GM19455 (cell line): ENCODE results near the gene PDE9A.
"Not testable (repeated sequence)": the region's sequence is repeated elsewhere in the genome, so short reads cannot be mapped to it uniquely, and the experiment has no call there.

Source experiments
- ATAC-seq: cut with Tn5 transposase; IDR thresholded peaks from one replicate; pipeline ENCODE4 v1.9.1; 2021; ENCODE audit not compliant: unreplicated experiment

PDE9A gene

DNA sequence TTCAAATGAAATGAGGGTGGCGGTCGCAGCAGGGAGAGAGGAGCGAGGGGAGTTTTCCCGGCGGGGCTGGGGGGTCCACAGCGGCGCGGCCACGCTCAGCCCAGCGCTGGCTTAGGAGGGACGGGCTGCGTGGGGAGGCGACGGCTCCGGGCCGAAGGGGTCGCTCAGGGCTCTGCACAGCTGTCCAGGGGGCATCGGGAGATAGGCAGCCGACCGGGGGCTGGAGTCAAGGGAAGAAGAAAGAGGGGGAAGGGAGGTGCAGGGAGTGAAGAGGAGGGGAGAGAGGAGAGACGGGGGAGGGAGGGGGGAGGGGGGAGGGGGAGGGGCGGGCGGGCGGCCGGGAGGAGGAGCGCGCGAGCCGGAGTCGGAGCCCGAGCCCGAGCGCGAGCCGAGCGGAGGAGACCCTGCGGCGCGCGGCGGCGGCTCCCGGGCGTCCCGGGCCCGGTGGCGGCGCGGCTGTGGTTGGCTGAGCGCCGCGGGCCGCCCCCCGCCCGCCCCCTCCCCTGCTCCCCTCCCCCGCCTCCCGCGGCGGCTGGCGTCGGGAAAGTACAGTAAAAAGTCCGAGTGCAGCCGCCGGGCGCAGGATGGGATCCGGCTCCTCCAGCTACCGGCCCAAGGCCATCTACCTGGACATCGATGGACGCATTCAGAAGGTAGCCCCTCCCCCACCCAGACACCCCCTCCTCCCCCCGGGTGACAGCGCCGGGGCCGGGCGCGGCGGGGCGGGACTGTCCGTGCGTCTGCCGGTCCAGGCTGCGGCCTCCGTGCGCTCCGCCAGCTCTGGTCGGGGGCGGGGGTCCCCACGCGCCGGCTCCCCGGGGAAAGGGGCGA is at the start of gene PDE9A:
Gene PDE9A, plus strand, starts transcription at position 391 of the 831 bp plus-strand sequence. Its CDS starts 194 bp downstream, at position 585.
- ATAC-seq: no peak

DNA sequence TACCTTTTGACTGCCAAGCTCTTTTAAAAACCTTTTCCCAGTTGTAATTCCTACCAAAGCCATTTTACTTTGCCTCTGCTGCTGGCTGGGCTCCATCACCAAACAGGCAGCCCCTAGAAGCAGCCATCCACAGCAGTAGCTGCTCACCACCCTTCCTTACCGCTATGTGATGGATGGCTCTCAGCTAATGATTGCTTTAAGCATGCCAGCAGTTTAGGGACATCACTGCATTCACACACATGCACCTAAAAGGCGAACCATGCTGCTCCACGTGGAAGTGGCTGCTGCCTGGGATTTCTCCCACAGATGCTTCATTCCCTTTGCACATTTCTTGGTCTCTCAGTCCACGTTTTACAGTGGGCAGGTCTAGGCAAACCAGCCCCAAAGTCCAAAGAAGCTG is 46.3 kb upstream of the PDE9A start:
- ATAC-seq: no peak

DNA sequence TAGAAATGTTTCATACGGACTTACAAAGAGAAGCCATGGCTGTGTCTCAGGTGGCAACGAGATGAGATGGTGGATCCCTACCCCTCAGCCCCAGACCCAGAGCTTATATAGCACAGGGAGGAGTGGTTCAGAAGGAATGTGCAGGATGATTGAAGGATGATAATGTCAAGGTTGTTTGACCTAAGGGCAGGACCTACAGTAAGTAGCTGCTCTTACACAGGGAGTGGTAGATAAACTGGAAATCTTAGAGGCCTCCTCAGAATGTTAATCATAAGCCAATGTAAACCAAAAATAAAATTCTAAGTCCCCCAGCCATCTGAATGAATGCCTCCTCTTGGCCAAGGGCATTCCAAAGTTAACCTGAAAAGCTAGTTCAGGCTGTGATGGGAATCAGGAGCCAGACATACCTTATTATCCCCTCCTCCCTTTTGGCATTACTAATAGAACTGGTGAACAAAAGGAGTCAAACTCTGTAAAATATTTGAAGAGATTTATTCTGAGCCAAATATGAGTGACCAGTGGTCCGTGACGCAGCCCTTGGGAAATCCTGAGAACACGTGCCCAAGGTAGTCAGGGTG is 45.8 kb upstream of the PDE9A start:
- no peak for ATAC-seq

DNA sequence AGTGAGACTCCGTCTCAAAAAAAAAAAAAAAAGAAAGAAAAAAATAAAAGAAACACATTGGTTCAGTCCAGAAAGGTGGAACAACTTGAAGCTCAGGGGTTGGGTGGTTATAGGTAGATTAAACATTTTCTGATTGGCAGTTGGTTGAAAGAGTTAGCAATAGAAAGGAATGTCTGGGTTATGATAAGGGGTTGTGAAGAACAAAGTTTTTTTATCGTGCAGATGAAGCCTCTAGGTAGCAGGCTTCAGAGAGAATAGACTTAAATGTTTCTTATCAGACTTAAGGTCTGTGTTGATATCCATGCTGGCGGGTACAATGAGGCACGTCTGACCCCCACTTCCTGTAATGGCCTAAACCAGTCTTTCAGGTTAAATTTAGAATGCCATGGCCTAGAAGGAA is 45.0 kb upstream of the PDE9A start:
- ATAC-seq: no peak

DNA sequence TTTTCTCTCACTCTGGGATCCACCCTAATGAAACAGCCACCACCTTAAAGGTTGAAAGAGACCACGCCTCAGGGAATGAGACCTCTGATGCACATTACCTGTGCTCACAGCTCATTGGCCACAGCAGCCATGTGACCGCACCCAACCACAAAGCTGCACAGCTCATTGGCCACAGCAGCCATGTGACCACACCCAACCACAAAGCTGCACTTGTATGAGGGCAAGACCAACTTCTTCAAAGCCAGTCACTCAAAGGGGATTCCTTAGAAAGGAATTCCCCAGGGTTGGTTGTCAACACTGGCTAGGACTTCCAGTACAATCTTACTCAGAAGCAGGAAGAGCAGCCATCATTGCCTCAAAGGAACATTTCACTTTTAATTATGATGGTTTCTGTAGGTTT is 43.6 kb upstream of the PDE9A start:
- ATAC-seq: no peak

DNA sequence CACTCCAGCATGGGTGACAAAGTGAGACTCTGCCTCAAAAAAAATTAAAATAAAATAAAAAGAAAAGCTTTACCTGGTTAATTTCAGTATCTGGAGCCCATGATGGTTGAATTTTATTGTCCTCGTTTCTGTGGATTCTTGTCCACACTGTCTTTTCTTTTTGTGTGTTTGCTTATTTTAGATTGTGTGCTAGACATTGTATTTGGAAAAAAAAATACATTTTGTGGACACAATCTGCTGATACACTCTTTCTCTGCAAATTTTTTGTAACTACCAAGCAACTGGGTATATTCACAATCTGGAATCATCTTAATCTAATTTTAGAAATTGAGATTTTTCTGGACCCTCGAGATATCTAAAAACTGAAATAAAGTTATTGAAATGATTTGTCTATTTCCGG is 41.6 kb upstream of the PDE9A start:
- no peak for ATAC-seq

DNA sequence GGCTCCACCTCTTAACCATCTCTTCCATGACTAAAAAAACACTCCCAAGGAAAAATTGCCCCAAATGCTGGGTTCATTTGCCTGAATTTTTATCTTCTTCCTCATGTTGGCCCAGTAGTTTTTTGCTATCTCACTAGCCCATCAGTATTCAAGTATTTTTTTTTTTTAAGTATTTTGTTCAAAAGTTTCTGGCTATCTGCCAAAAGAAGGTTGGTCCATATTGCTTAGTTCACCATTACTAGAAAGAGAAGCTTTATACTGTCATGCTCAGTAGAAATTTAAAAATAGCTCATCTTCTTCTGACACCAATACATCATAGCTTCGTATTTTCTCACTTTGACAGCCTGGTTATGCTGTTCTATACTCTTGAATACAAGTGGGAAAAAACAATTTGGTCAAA is 41.0 kb upstream of the PDE9A start:
- ATAC-seq: no peak

DNA sequence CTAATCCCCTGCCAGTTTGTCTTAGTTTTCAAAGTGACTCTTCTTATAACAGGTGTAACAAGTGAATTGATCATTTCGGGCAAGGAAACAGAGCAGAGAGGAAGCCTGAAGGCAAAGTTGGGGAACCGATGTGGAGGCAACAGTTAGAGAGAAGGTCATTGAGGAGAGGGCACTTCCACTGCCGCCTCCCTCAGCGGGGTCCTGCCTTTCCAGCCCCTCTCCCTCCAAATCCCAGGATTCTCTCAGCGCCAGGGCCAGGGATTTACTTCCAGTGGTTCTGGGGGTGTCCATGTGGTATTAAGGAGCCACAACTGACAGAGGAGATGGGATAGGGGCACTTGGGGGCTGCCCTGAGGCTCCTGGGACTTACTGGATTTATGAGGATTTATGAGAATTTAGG is 39.7 kb upstream of the PDE9A start:
- no peak for ATAC-seq

DNA sequence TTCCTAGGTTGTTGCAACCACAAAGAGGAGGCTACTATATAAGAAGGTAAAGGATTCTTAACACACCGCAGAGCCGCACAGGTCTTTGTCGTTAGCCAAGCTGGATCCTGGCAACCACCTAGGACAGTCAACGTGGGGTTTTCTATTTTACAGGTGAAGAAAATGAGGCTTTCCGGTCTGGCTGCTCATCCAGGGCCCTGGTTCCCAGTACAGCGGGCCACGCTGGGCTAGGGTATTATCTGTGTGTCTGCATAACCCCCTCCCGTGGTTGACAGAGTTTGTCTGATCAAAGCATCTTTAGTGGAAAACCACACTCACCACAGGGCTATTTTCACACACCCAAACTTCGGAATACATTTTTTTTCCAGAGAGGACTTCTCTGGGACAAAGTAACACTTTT is 39.0 kb upstream of the PDE9A start:
- ATAC-seq: no peak

DNA sequence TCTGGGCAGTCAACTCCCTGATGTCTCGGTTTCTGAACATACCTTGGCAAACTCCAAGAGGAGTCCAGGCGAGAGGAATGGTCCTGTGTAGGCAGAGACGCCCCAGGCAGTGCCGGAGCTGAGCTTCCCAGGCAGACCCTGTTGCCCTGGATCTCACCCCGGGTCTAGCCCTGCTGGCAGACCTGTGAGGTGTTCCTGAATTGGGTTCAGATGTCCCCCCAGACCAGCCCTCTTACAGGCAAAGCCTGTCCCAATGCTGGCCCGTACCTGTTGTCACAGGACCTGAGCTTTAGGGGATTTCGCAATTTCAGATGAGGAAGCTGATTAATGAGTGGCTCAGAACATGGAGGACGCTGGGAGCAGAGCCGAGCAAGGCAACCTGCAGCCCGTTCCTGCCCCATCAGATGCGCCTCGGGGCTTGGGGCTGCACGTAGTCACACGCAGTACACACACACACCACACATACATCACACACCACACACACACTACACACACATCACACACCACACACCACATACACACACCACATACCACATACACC is 38.5 kb upstream of the PDE9A start:
- no peak for ATAC-seq

DNA sequence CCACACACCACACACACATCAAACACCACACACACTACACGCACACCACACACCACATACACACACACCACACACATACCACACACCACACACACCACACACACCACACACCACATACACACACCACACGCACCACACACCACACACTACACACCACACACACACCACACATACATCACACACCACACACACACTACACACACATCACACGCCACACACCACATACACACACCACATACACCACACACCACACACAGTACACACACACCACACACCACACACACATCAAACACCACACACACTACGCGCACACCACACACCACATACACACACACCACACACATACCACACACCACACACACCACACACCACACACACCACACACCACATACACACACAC is 38.0 kb upstream of the PDE9A start:
- ATAC-seq: not testable (repeated sequence)

DNA sequence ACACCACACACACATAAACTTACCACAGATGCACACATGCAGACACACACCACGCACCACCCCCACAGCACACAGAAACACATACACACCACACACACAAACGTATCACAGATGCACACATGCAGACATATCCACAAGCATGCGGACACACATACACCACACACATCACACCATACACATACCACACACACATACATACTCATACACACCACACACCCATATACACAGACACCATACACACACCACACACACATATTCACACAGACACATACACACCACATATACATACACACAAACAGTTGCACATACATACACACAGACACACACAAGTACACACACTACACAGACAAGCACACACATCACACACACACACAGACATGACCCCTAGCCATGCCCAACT is 37.5 kb upstream of the PDE9A start:
- ATAC-seq: no peak

DNA sequence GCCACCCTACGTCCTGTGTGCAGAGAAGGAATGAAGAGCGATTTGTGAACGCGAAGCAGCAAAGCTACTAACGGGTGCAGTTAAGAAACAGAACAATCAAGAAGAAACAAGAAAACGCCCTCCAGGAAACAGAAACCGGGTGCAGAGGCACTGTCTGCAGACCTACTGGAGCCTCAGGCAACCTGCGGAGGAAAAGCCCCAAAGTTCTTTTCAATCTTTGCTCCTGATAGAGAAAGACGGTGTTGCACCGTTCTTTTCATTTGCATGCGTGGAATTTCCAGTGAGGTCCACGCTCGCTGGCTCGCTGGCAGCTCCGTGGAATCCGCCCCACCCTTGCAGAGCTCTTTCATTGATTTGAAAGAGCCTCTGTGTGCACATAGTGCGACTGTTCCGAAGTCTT is 37.0 kb upstream of the PDE9A start:
- ATAC-seq: no peak

DNA sequence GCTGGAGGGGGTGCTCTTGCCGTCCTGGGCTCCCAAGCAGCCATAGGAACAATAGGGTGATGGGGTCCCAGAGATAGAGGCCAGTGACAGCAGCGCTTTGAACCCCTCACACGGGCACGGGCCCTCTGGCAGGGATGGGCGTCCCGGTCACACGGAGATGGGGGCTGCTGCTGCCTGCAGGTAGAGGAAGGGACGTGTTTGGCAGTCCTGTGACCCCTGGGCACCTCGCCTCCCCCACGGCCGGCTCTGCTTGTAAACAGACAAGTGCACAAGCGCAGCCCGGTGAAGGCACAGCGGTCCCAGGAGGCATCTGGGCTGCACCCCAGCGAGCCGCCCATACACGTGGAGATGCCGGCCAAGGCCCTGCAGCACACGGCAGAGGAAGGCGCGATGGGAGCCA is 36.5 kb upstream of the PDE9A start:
- ATAC-seq: no peak

DNA sequence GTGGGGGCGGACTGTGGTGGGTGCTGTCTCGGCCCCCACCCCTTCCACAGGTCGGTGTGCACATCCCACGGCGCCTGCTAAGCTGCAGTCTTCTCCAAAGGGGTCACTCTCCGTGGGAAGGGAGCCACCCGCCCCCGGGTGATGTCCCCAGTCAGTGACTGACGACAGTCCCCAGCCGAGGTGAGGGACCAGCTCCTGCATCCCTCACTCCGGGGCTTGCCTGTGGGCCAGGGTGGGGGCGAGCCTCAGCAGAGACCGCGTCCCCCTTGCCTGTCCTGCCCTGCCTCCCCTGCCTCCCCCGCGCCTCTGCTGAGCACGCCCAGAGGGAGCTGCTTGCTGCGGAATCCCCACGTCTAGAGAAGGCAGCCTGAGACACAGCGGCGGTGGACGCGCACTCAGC is 35.9 kb upstream of the PDE9A start:
- no peak for ATAC-seq

DNA sequence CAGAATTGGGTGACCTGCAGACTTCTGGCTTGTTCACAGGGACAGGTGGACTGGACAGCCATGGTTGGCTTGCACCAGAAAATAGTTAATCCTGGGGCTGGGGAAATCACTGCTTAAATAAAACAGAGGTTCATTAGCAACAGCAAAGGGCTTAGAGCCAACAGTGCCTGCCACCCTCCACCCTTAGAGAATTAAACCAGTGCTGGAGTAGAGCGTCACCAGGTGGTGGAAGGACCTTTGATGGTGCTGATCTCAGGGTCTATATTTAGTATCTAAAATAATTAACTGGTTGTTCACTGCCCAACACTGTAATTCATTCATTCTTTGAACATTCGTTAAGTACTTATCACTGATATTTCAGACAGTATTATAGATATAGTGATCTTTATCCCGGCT is 34.7 kb upstream of the PDE9A start:
- ATAC-seq: no peak

DNA sequence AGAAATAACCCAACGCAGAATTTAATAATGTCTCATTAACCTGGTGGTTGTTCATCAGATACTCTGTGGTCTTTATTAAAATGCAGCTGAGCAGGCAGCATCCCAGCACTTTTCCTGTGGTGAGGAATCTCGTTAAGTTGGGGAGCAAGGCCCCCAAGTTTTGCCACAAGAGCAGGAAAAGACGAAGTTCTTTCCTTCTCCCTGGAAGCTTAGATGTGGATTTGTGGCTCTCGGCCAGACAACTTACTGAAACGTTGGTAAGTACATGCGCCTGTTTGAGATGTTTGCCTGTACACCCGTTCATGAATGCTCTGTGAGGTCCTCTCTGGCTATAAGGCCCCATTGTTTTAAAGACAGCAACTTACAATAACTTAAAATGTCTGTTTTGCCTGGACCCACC is 34.3 kb upstream of the PDE9A start:
- ATAC-seq: no peak

DNA sequence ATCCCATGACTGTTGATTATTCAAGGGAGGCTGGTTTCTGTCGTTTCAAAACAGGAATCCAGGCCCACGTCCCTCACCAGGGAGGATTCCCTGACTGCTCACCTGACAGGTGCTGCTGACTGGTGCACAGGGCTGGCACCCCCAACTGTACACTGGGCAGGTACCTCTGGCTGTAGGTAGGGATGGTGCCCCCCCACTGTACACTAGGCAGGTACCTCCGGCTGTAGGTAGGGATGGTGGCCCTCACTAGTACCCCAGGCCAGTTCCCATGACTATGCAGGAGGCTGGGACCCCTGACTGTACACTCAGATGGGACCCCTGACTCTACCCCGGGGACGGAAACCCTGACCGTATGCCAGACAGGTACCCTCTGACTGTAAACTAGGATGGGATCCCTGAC is 33.6 kb upstream of the PDE9A start:
- no peak for ATAC-seq

DNA sequence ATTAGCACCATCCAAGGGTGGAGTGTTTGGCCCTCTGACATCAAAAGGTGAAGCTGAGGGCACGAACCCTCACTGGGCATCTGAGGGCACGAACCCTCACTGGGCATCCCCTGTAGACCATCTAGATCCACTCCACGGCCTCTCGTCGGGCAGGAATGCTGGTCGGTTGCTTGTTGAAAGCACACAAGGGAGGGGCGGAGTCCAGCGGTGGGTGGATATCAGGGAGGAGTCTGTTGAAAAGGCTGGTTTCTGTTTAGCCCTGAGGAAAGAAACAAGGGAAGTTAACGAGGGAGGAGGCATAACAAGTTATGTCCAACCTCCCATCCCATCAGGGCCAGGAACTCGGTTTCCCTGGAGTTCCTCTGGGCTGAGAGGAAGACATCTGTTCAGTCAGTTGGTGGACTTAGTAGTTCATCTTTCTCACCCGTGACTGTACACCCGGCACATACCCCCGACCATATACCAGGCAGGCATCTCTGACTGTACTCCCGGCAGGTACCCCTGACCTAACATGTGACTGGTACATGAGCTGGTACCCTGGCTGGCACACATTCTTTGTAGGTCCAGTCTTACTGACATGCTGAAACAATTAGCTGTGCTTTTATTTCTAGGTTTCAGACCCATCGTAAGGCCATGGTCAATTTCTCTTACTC is 32.1 kb upstream of the PDE9A start:
- no peak for ATAC-seq

DNA sequence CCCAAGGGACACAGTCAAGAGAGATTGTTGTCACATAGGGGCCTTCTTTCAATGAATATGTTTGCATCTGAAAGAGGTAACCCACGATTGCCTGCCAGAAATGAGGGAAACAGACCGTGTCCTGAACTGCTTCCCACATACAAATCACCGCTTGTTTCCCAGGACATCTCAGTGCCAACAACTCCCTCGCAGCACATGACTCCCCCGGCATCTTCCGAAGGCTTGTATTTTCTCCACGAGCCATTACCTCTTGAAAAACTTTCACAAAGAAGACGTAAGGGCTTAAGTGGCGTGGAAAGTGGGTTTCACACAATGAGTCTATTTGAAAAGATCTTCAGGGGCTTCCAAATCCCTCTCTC is 31.6 kb upstream of the PDE9A start:
- ATAC-seq: no peak

DNA sequence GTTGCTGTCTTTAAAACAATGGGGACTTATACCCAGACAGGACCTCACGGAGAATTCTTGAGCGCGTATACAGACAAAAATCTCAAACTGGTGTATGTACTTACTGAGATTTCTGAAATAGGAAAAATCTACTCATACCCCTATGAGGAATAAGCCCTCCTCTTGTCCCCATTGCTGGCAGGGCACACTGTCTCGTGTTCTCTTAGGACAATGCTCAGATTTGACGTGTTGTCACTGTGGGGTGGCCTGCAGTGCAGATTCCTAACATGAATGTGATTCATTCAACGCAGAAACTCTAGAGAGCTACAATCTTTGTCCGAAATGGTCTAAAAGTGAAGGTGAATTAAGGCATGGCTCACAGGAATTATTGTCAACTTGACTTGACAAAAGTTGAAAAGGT is 31.1 kb upstream of the PDE9A start:
- ATAC-seq: no peak

DNA sequence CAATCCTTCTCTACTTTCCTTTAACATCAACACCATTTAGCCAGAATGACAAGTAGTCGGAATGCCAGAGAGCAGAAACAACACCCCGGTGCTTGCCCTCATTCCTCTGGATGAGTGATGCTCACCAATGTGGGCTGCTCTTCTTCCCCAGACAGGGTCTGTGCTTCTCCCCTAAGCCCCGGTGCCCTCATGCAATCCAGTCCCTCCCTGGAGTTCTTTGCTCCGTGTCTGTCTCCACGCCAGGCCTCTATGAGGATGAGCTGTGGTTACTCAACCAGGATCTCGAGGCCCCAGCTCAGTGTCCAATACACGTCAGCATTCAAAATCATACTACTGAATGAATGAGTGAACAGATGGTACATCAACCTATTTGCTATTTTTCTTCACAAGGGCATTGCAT is 29.7 kb upstream of the PDE9A start:
- ATAC-seq: no peak
